ENCODE measurements around the gene FBLN2. TPM values are rescaled to one million over a fixed set of nuclear protein-coding genes. Genes with fewer than 3 reads are reported as not detected.

The FBLN2 gene
- total and polyA plus RNA-seq, 4 donors = 4.3 to 43.4 (median 21.1) TPM

DNA sequence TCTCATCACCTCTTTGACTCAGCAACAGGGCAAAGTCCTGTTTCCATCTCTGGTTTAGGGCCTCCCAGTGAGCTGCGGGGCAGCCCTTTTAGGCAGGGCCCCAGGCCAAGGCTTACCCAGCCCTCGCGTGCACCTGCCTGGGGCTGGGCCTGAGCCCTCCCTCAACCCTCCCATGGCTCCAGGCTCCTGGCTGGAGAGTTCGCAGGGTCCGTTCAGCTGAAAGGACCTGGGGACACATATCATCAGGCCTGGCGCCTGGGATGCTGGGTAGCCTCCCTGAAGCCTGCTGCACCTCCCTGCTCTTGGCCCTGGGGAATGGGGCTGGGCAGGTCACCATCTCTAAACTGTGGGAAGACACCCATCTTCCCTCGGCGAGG lies 39.1 kb upstream of the FBLN2 start:
- Histone ChIP-seq H3K36me3 (ENCODE audit: control insufficient read depth in 4 of 4, insufficient read depth in 4 of 4, low read length in 4 of 4) (peaks cover 0 to 3% (median 1%) of the 10 kb centered on the region in 4 donors), H3K27ac (ENCODE audit: low read depth in 1 of 2, low read length in 1 of 2) (no peak overlapping the region), H3K9me3 (ENCODE audit: control insufficient read depth in 4 of 4, insufficient read depth in 3 of 4, low read length in 3 of 4) (no peaks in the 10 kb centered on the region), H3K27me3 (ENCODE audit: control insufficient read depth in 3 of 3, insufficient read depth in 3 of 3, low read length in 2 of 3) (no peaks in the 10 kb centered on the region), H3K9ac (ENCODE audit: insufficient read depth in 1 of 2, low read length in 2 of 2) (no peak overlapping the region), H3K4me1 (ENCODE audit: control insufficient read depth in 5 of 5, insufficient read depth in 5 of 5, low read length in 5 of 5) (peaks cover 0 to 7% (median 0%) of the 10 kb centered on the region in 5 donors), H3K4me3 (no peak overlapping the region)
- ATAC-seq (ENCODE audit: insufficient read depth, low FRiP score) (no peak), DNase-seq (no peak)
- 90 to 93% methylated on average over 8 of the region's 8 CpGs for WGBS, 2 donors
- TF ChIP-seq, protein P1, sequence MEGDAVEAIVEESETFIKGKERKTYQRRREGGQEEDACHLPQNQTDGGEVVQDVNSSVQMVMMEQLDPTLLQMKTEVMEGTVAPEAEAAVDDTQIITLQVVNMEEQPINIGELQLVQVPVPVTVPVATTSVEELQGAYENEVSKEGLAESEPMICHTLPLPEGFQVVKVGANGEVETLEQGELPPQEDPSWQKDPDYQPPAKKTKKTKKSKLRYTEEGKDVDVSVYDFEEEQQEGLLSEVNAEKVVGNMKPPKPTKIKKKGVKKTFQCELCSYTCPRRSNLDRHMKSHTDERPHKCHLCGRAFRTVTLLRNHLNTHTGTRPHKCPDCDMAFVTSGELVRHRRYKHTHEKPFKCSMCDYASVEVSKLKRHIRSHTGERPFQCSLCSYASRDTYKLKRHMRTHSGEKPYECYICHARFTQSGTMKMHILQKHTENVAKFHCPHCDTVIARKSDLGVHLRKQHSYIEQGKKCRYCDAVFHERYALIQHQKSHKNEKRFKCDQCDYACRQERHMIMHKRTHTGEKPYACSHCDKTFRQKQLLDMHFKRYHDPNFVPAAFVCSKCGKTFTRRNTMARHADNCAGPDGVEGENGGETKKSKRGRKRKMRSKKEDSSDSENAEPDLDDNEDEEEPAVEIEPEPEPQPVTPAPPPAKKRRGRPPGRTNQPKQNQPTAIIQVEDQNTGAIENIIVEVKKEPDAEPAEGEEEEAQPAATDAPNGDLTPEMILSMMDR (IDR thresholded peaks at IDR 0.05; ENCODE audit: control extremely low read depth, extremely low read depth) = no peak

DNA sequence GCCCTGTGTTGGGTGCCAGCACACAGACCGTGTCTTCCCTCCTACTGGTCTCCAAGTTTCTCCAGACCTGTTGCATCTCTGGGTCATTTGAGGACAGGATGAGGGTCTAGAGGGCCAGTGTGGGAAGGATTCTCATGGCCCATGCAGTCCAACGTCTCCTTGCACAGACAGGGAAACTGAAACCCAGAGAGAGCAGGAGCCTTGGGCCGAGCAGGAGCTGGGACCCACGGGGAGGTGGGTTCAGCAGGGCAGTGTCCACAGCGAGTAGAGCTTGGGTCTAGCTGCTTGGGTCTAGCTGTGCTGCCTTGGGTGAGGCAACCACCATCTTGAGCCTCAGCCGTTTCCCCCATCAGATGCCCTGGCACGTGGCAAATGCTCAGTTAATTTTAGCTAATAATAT lies 36.5 kb upstream of the FBLN2 start:
- DNase-seq = no peak
- TF ChIP-seq, protein P1 (IDR thresholded peaks at IDR 0.05; ENCODE audit: control extremely low read depth, extremely low read depth) = no peak

DNA sequence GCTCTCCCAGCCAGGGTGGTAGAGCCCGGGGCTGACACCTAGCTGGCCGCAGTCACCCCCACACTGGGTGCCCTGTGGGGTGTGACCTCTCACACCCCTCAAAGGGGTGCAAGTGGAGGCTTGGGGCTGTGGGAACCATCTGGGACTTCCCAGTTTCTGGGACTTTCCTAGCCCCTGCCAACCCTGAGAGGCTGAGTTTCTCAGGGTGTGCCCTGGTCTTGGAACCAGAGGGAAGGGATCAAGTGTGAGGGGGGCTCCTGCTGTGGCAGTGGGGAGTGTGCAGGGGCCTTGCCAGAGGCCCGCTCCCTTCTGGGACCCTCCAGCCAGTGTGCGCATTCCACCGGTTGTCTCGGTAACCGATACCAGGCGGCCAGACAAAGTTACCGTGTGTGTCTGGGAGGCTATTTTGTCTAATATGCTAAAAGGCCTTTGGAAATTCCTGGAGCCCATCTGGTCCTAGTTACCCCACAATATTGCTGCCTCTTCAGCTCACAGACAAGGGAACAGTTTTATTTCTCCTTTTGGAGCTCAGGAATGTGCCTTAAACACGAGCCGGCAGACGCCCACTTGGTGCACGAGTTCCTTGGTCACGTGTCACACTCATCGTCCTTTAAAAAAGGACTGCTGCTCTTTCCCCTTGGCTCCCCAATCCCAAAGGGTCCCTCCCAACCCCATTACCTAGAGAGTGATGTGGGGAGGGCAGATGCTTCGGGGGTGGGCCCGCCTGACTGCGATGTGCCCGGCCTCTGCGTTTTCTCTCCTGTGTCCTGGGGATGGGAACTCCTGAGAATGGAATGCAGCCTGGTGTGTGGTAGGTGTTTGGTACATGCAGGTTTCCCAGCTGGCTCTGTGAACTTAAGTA lies 35.6 kb upstream of the FBLN2 start:
- peaks cover 0 to 2% (median 0%) of the 10 kb centered on the region in 5 donors for H3K4me1 ChIP-seq (ENCODE audit: control insufficient read depth in 5 of 5, insufficient read depth in 5 of 5, low read length in 5 of 5)
- H3K27ac ChIP-seq (ENCODE audit: low read depth in 1 of 2, low read length in 1 of 2) = no peak overlapping the region
- H3K36me3 ChIP-seq (ENCODE audit: control insufficient read depth in 4 of 4, insufficient read depth in 4 of 4, low read length in 4 of 4) = no peaks in the 10 kb centered on the region
- H3K27me3 ChIP-seq (ENCODE audit: control insufficient read depth in 3 of 3, insufficient read depth in 3 of 3, low read length in 2 of 3) = no peaks in the 10 kb centered on the region
- H3K9ac ChIP-seq (ENCODE audit: insufficient read depth in 1 of 2, low read length in 2 of 2) = no peak overlapping the region
- DNase-seq (peak in 1 of 3 donors; percentile 19), ATAC-seq (ENCODE audit: insufficient read depth, low FRiP score) (no peak)
- H3K9me3 ChIP-seq (ENCODE audit: control insufficient read depth in 4 of 4, insufficient read depth in 3 of 4, low read length in 3 of 4) = no peaks in the 10 kb centered on the region
- WGBS, 2 donors = 60 to 78% methylated on average over 20 of the region's 20 CpGs
- H3K4me3 ChIP-seq = no peak overlapping the region
- TF ChIP-seq, protein P1 (IDR thresholded peaks at IDR 0.05; ENCODE audit: control extremely low read depth, extremely low read depth) = no peak

More for the DNA sequence above, 36.5 kb upstream of the FBLN2 start:
- H3K36me3 ChIP-seq (ENCODE audit: control insufficient read depth in 4 of 4, insufficient read depth in 4 of 4, low read length in 4 of 4) = no peaks in the 10 kb centered on the region
- ATAC-seq (ENCODE audit: insufficient read depth, low FRiP score) = no peak
- H3K9ac ChIP-seq (ENCODE audit: insufficient read depth in 1 of 2, low read length in 2 of 2) = no peak overlapping the region
- H3K27ac ChIP-seq (ENCODE audit: low read depth in 1 of 2, low read length in 1 of 2) = no peak overlapping the region
- H3K4me3 ChIP-seq = no peak overlapping the region
- H3K4me1 ChIP-seq (ENCODE audit: control insufficient read depth in 5 of 5, insufficient read depth in 5 of 5, low read length in 5 of 5) = peaks cover 0 to 6% (median 0%) of the 10 kb centered on the region in 5 donors
- H3K27me3 ChIP-seq (ENCODE audit: control insufficient read depth in 3 of 3, insufficient read depth in 3 of 3, low read length in 2 of 3) = no peaks in the 10 kb centered on the region
- H3K9me3 ChIP-seq (ENCODE audit: control insufficient read depth in 4 of 4, insufficient read depth in 3 of 4, low read length in 3 of 4) = no peaks in the 10 kb centered on the region
- WGBS, 2 donors = 85 to 93% methylated on average over 7 of the region's 7 CpGs

All from lung (tissue), 12 donors.